HG03039 (cell line): ENCODE measurements around the gene ADSS1.

Experiments
- ATAC-seq: cut with Tn5 transposase; IDR thresholded peaks from one replicate; pipeline ENCODE4 v1.9.1; 2021; ENCODE audit warnings: mild to moderate bottlenecking, moderate library complexity; ENCODE audit not compliant: unreplicated experiment

ADSS1 gene

GRCh38 chr14:104697892-104698583 lies 26.0 kb upstream of the ADSS1 start:
- no peak for ATAC-seq

- no peak for ATAC-seq
Observed at GRCh38 chr14:104698688-104699425, 25.2 kb upstream of the ADSS1 start.

GRCh38 chr14:104699426-104699748 lies 24.6 kb upstream of the ADSS1 start:
- ATAC-seq: no peak

GRCh38 chr14:104700225-104700651 lies 23.8 kb upstream of the ADSS1 start:
- ATAC-seq: no peak

GRCh38 chr14:104700747-104701217 lies 23.2 kb upstream of the ADSS1 start:
- no peak for ATAC-seq

- ATAC-seq: no peak
Observed at GRCh38 chr14:104701383-104702076, 22.5 kb upstream of the ADSS1 start.

GRCh38 chr14:104702106-104702505 lies 21.9 kb upstream of the ADSS1 start:
- no peak for ATAC-seq

- no peak for ATAC-seq
Observed at GRCh38 chr14:104702673-104703072, 21.4 kb upstream of the ADSS1 start.

- ATAC-seq: no peak
Observed at GRCh38 chr14:104703269-104703668, 20.8 kb upstream of the ADSS1 start.

GRCh38 chr14:104704252-104704651 lies 19.8 kb upstream of the ADSS1 start:
- ATAC-seq: no peak

- no peak for ATAC-seq
Observed at GRCh38 chr14:104705340-104706047, 18.5 kb upstream of the ADSS1 start.

- no peak for ATAC-seq
Observed at GRCh38 chr14:104706733-104707607, 17.1 kb upstream of the ADSS1 start.

- ATAC-seq: no peak
Observed at GRCh38 chr14:104707608-104708595, 16.1 kb upstream of the ADSS1 start.

- no peak for ATAC-seq
Observed at GRCh38 chr14:104708606-104709268, 15.3 kb upstream of the ADSS1 start.

GRCh38 chr14:104709387-104710039 lies 14.5 kb upstream of the ADSS1 start:
- no peak for ATAC-seq

- no peak for ATAC-seq
Observed at GRCh38 chr14:104710071-104710735, 13.8 kb upstream of the ADSS1 start.
